Activated naive CD4-positive, alpha-beta T cell treated with anti-CD3 and anti-CD28 coated beads, Interleukin-2, amount 10 ng/mL, durations not matched to agents 7 days and 5 days (primary cell): ENCODE results near the gene XYLB.
A peak's percentile ranks its signal among the peaks of the same experiment; 100 is the strongest.

ENCODE experiments used
- CTCF ChIA-PET: fragments of 350-600 bp; sonication (Branson Sonifier 250); formaldehyde crosslinking; loops from one replicate; lab custom pipeline; 2021; ENCODE audit warnings: antibody characterized with exemption; lab: Charles Lee
- DNase-seq: peaks from one replicate; pipeline ENCODE4 v3.0.0-alpha.2; 2020
- H3K27ac Mint-ChIP-seq: one replicate; pipeline ENCODE4 v1.8.0; 2021; ENCODE audit warnings: mild to moderate bottlenecking, moderate library complexity, mixed read lengths
- H3K27me3 Mint-ChIP-seq: one replicate; pipeline ENCODE4 v1.8.0; 2021; ENCODE audit warnings: mild to moderate bottlenecking, mixed read lengths
- H3K36me3 Mint-ChIP-seq: one replicate; pipeline ENCODE4 v1.8.0; 2021; ENCODE audit warnings: mixed read lengths
- H3K4me1 Mint-ChIP-seq: one replicate; pipeline ENCODE4 v1.8.0; 2021; ENCODE audit warnings: mixed read lengths
- H3K4me3 Mint-ChIP-seq: one replicate; pipeline ENCODE4 v1.8.0; 2021; ENCODE audit warnings: mild to moderate bottlenecking, moderate library complexity, mixed read lengths
- H3K9me3 Mint-ChIP-seq: one replicate; pipeline ENCODE4 v1.8.0; 2021; ENCODE audit warnings: mixed read lengths

The XYLB gene

DNA sequence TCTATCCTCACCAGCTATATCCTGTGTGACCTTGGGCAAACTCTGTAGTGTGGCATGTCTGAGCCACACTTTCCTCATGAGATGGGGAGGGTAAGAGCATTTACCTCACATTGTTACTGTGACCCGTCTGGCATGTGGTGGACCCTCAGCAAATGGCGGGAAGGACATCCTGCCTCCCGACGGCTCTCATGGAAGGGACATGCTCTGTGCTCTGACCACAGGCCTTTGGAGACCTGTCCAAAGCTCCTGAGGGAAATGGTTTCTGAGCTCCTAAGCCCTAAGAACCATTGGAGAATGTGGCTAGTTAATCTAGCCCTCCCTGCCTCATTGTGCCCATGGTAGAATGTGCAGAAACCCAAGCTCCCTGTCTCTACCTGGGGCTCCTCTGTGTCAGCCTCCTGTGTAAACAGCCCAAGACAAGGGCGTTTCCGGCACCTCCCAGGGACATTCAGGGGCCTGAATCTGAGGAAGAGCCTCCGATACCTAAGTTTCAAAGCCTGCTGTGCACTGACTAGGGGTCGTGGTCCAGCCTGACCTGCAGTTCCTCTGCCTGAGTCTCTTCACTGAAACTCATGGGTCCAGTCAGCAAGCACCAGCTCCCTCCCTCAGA is 29.0 kb downstream of the XYLB start:
- CTCF ChIA-PET = no interaction called here
- H3K9me3 Mint-ChIP-seq = no peaks in the 10 kb centered on the region
- no peak overlapping the region for H3K4me3 Mint-ChIP-seq
- H3K36me3 Mint-ChIP-seq = peaks cover 23% of the 10 kb centered on the region
- H3K27me3 Mint-ChIP-seq = peaks cover 9% of the 10 kb centered on the region
- no peak overlapping the region for H3K27ac Mint-ChIP-seq
- H3K4me1 Mint-ChIP-seq = peaks cover 28% of the 10 kb centered on the region
- no peak for DNase-seq

DNA sequence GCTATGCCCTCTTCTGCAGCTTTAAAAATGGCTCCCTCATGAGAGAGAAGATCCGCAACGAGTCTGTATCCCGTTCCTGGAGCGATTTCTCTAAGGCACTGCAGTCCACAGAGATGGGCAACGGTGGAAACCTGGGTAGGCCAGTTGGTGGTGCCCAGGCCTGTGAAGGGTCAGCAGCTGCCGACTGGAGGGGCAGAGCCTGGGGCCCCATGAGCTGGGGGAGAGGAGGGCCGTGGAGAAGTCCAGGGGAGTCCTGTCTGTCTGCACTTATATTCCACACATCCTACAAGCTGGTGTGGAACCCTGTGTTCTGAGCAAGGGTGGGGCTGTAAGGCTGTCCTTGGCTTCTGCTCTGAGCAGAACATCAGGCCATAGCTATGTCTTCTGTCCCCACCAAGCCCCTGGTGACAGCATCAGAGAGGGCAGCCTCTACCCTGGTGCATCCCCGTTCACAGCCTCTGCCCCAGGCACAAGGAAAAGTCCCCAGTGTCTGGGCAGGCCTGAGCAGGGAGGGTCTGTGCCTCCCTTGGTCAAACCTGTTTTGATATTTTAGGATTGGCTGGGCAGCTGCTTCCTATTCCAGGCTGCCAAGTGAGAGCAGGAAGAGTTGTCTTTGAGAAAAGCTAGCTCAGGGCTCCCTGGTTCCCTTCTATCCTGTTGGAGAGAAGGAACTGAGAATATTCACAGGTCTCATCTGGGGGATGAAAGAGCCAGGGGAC is 29.7 kb downstream of the XYLB start:
- CTCF ChIA-PET = no interaction called here
- Mint-ChIP-seq H3K9me3 (peaks cover 2% of the 10 kb centered on the region), H3K4me3 (no peak overlapping the region), H3K27me3 (peaks cover 9% of the 10 kb centered on the region), H3K36me3 (peaks cover 29% of the 10 kb centered on the region), H3K4me1 (peaks cover 28% of the 10 kb centered on the region), H3K27ac (no peak overlapping the region)
- no peak for DNase-seq

DNA sequence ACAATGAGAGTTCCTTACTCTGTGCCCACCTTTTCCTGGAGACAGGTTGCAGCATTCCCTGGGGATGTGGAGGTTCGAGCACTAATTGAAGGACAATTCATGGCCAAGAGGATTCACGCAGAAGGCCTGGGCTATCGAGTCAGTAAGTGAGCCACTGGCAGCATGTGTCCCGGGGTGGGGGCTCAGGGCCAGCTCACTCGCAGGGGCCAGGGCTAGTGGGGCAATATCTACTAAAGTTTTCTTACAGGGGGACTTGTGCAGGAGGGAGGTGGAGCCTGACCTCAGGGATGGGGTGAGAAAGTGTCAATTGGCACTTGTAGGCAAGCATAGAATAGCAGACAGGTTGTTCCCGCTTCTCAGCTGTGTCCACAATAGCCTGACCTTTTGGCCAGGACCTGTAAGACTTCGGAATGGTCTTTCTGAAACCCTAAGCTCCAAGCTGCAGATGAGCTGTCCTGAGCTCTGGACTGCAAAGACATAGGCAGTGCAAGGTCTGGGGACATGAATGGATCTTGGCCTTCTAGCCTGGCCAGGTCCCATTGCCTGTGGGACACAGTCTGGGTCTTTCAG is 32.7 kb downstream of the XYLB start:
- Mint-ChIP-seq H3K27me3 (peaks cover 7% of the 10 kb centered on the region), H3K9me3 (peaks cover 9% of the 10 kb centered on the region), H3K27ac (no peak overlapping the region), H3K4me1 (peaks cover 13% of the 10 kb centered on the region), H3K4me3 (no peak overlapping the region), H3K36me3 (peaks cover 35% of the 10 kb centered on the region)
- CTCF ChIA-PET = no interaction called here
- DNase-seq = no peak

DNA sequence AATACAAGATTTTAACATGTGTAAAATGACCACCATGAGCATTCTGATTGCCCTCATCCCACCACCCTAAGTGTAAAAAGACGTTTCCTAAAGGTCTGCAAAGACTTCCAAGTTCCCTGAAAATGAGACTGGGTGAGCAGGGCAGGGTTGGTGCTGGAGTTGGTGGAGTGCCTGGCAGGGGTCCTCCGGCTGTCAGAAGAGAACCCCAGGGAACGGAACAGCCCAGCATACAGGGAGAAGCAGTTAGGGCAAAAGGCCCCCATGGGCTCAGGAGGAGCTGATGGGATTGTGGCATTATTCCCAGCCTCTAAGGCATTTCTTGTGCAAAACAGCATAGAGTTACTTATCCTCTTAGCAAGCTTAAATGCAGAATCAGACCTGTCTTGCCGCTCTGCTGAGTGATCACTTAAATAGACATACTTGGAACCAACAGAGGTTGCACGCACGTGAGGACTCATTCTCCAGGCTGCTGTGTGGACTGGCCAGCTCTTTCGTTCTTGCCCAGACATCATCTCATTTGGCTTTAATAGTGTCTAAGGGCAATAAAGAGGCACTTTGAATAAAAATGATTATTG is 36.0 kb downstream of the XYLB start:
- no peaks in the 10 kb centered on the region for H3K4me1 Mint-ChIP-seq
- no peak overlapping the region for H3K27ac Mint-ChIP-seq
- no peaks in the 10 kb centered on the region for H3K27me3 Mint-ChIP-seq
- CTCF ChIA-PET = no interaction called here
- H3K36me3 Mint-ChIP-seq = peaks cover 40% of the 10 kb centered on the region
- H3K9me3 Mint-ChIP-seq = peaks cover 9% of the 10 kb centered on the region
- H3K4me3 Mint-ChIP-seq = no peak overlapping the region
- DNase-seq = no peak

DNA sequence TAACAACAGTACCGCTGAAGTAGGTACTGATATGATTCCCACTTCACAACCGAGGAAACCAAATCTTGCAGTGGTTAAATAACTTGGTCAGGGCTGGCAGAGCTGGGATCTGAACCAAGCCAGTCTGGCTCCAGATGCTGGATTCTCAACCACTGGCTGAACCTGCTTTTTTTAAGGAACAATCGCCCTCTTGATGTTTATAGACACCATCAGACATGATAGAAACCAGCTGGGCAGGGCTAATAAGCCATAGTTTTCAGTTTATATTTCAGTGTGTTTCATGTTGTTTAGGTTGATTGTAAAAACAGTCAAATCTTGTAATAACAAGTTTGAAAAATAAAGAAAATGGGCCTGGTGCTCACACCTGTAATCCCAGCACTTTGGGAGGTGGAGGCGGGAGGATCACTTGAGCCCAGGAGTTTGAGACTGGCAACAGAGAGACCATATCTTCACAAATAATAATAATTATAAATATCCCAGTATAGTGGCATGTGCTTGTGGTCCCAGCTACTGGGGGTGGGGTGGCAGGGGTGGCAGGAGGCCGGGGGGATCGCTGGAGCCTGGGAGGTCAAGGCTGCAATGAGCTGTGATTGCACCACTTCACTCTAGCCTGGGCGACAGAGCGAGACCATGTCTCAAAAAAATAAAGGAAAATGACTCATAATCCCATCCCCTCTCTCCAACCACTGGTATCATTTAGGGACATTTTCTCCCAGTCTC is 36.7 kb downstream of the XYLB start:
- H3K4me1 Mint-ChIP-seq = no peaks in the 10 kb centered on the region
- no peak overlapping the region for H3K27ac Mint-ChIP-seq
- CTCF ChIA-PET = no interaction called here
- H3K36me3 Mint-ChIP-seq = peaks cover 33% of the 10 kb centered on the region
- H3K4me3 Mint-ChIP-seq = no peak overlapping the region
- no peaks in the 10 kb centered on the region for H3K27me3 Mint-ChIP-seq
- H3K9me3 Mint-ChIP-seq = peaks cover 12% of the 10 kb centered on the region
- no peak for DNase-seq

DNA sequence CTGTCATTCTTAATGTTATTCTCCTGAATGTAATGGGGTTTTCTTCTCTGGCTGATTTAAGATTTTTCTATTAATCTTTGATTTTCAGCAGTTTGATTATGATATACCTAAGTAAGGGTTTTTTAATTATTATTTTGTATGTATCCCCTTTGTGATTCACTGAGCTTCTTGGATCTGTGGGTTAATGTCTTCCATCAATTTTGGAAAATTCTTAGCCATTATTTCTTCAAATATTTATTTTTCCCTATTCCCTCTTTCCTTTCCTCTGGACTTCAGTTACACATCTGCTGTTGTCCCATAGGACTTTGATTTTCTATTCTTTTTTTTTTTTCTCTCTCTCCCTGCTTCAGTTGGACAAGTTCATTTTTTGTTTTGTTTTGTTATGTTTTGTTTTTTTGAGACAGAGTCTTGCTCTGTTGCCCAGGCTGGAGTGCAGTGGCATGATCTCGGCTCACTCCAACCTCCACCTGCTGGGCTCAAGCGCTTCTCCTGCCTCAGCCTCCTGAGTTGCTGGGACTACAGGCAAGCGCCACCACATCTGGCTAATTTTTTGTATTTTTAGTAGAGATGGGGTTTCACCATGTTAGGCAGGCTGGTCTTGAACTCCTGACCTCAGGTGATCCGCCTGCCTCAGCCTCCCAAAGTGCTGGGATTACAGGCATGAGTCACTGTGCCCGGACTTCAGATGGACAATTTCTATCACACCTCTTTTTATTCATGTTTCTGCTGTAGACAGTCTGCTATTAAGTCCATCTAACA is 40.6 kb downstream of the XYLB start:
- Mint-ChIP-seq H3K4me3 (no peak overlapping the region), H3K27me3 (no peaks in the 10 kb centered on the region), H3K36me3 (peaks cover 11% of the 10 kb centered on the region), H3K27ac (no peak overlapping the region), H3K4me1 (no peaks in the 10 kb centered on the region), H3K9me3 (peaks cover 3% of the 10 kb centered on the region)
- CTCF ChIA-PET = no interaction called here
- no peak for DNase-seq

DNA sequence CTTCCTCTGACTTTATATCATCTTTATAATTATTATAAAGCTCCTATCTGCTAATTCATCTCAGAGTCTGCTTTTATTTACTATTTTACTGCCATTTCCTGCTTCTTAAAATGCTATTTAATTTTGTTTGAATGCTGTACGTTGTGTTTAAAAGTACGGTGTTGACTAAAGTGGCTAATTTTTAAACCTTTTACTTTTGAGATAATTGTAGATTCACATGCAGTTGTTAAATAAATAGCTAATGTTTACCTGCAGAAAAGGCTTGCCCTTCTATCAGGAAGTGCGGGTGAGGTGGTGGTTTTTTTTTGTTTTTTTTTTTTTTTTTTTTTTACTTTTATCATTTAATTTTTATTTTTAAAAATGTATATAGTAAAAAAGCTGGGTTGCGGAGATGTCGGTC is 41.3 kb downstream of the XYLB start:
- CTCF ChIA-PET = no interaction called here
- DNase-seq = no peak
- peaks cover 3% of the 10 kb centered on the region for H3K9me3 Mint-ChIP-seq
- no peaks in the 10 kb centered on the region for H3K27me3 Mint-ChIP-seq
- H3K27ac Mint-ChIP-seq = no peak overlapping the region
- no peak overlapping the region for H3K4me3 Mint-ChIP-seq
- peaks cover 7% of the 10 kb centered on the region for H3K36me3 Mint-ChIP-seq
- H3K4me1 Mint-ChIP-seq = no peaks in the 10 kb centered on the region

DNA sequence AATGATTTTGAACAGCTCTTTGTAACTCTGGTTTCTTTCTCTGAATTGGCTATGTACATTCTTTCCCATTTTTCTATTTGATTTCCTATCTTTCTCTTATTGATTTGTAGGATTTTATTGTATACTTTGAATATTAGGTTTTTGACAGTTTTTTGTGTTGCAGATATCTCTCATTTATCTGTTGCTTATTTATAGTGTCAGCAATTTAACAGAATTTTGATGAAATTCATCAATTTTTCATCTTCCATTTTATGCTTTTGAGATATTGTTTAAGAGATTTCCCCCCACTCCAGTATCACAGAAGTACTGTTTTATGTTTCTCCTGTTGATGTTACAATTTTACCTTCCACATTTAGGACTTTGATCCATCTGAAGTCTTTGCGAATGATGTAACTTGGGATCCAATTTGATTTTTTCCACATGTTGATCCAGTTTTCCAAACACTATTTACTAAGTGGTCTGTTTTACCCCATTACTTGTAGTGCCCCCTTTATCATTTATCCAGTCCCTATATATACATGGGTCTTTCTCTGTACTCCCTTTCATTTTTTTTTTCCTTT is 46.1 kb downstream of the XYLB start:
- Mint-ChIP-seq H3K9me3 (peaks cover 2% of the 10 kb centered on the region), H3K4me1 (no peaks in the 10 kb centered on the region), H3K27me3 (no peaks in the 10 kb centered on the region), H3K4me3 (no peak overlapping the region), H3K27ac (no peak overlapping the region), H3K36me3 (peaks cover 4% of the 10 kb centered on the region)
- DNase-seq = no peak
- CTCF ChIA-PET = no interaction called here

DNA sequence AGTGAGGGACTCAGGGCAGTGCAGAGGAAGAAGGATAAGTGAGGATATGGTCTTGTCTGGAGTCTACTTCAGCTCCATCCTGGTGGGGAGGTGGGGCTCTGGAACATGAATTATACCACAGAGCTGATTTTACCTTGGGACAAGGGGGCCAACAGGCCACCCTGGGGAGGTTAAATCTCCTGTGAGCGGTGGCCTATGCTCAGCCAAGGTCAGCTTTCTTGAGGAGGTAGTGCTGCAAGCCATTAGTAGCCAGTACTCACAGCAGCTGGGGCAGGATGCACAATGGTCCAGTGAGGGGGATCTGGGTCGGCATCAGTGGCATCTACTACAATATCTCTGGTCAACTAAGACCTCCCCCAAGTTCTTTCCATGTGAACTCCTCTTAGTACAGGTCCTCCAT is 49.7 kb downstream of the XYLB start:
- no peaks in the 10 kb centered on the region for H3K9me3 Mint-ChIP-seq
- DNase-seq = no peak
- H3K27ac Mint-ChIP-seq = no peak overlapping the region
- peaks cover 4% of the 10 kb centered on the region for H3K36me3 Mint-ChIP-seq
- CTCF ChIA-PET = no interaction called here
- no peak overlapping the region for H3K4me3 Mint-ChIP-seq
- no peaks in the 10 kb centered on the region for H3K27me3 Mint-ChIP-seq
- no peaks in the 10 kb centered on the region for H3K4me1 Mint-ChIP-seq

DNA sequence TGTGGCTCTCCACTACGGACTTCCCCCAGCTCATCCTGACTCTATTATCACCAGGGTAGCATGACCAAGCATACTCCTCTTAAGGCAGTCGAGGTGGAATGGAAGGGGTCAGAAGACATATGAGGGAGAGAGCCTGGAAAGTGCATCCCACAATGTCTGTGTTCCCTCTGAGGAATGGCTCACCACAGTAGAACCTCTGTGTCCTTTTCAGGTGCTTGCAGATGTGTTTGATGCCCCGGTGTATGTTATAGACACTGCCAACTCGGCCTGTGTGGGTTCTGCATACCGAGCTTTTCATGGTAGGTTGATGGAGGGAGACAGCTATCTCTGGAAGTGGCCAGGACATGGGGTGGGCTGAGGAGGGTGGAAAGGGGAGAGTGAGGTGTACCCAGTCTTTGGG is 50.3 kb downstream of the XYLB start:
- Mint-ChIP-seq H3K27ac (no peak overlapping the region), H3K4me3 (no peak overlapping the region), H3K27me3 (no peaks in the 10 kb centered on the region), H3K36me3 (peaks cover 4% of the 10 kb centered on the region), H3K4me1 (no peaks in the 10 kb centered on the region), H3K9me3 (no peaks in the 10 kb centered on the region)
- DNase-seq = no peak
- CTCF ChIA-PET = no interaction called here

DNA sequence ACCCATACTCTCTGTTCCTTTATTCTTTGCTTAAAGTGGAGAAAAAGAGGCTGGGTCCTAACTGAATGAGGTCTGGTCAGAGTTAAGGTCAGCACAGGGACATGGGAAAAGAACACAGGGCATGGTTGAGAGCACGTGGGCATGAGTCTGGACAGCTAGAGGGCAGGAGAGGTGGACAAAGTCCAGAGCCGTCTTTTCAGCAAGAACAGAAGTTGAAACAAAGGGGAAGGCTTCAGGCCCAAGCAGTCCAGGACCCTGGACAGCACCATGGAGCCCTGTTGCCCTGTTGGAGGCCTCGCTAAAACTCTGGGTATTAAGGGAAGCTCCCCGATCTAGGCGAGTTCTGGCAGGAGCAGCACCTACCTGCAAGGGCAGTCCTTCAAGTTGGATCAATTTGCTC is 50.7 kb downstream of the XYLB start:
- H3K27me3 Mint-ChIP-seq = no peaks in the 10 kb centered on the region
- peak; percentile 56 for DNase-seq
- H3K9me3 Mint-ChIP-seq = no peaks in the 10 kb centered on the region
- H3K4me1 Mint-ChIP-seq = no peaks in the 10 kb centered on the region
- no peak overlapping the region for H3K27ac Mint-ChIP-seq
- CTCF ChIA-PET = no interaction called here
- H3K4me3 Mint-ChIP-seq = no peak overlapping the region
- H3K36me3 Mint-ChIP-seq = peaks cover 4% of the 10 kb centered on the region

DNA sequence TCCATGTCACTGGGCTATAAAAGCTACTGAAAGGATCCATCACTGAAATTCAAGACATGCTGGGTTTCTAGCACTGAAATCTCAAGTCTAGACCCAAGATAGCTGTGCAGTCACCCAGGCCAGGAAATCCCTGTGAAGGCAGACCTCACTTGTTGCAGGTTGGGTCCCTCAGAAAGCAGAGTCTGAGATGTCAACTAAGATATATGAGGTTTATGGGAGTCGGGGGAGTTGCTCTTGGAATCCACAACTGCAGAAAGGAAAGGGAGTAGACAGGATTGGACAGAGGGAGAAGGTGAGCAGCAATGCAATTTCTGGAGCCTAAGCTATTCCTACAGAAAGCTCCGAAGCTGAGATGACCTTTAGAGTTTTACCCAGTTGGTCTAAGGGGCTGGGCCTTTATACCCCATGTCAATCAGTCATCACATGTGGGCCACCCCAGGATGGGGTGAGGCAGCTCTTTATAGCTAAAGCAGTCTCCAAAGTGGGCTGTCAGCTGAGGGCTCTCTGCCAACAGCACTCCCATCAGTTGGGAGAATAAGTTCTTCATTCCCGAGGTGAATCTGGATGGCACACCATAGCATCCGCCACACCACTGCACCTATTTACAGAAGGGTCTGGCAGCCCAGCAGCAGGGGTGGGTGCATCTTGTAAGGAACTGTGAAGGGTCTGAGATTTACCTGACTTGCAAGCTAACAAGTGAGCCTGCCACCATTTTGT is 54.8 kb downstream of the XYLB start:
- CTCF ChIA-PET = no interaction called here
- H3K9me3 Mint-ChIP-seq = peaks cover 1% of the 10 kb centered on the region

DNA sequence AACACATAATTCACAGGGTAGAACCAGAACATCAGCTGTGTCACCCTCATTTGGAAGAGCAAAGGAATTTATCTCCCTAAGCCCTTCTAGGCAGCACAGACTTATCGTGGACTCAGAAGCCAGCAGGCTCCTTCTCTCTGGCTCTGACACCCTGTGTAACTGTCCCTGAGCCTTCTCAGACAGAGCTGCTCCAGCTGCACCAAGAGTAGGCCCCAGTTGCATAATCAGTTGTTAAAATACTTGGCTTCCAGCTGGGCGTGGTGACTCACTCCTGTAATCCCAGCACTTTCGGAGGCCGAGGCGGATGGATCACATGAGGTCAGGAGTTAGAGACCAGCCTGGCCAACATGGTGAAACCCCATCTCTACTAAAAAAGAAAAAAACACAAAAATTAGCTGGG is 57.7 kb downstream of the XYLB start:
- Mint-ChIP-seq H3K27me3 (no peaks in the 10 kb centered on the region), H3K9me3 (peaks cover 1% of the 10 kb centered on the region), H3K27ac (no peak overlapping the region), H3K4me1 (no peaks in the 10 kb centered on the region), H3K4me3 (no peak overlapping the region), H3K36me3 (peaks cover 12% of the 10 kb centered on the region)
- no peak for DNase-seq
- CTCF ChIA-PET = interaction anchor here (0.7 kb wide), 1 partner anchor 24 kb away, joined by 3 read pairs; no protein-coding TSS in a partner anchor

More for the DNA sequence above, 54.8 kb downstream of the XYLB start:
- Mint-ChIP-seq H3K4me3 (no peak overlapping the region), H3K36me3 (peaks cover 14% of the 10 kb centered on the region), H3K27me3 (no peaks in the 10 kb centered on the region), H3K4me1 (no peaks in the 10 kb centered on the region), H3K27ac (no peak overlapping the region)
- no peak for DNase-seq
